HG03521 (cell line): Measurements from ENCODE around the gene OR5D16.
"Not testable (repeated sequence)": the region's sequence is repeated elsewhere in the genome, so short reads cannot be mapped to it uniquely, and the experiment has no call there.

Experiments
- ATAC-seq: cut with Tn5 transposase; IDR thresholded peaks from one replicate; pipeline ENCODE4 v1.9.1; 2021; ENCODE audit warnings: mild to moderate bottlenecking, moderate library complexity; ENCODE audit not compliant: unreplicated experiment

OR5D16 gene

GRCh38 chr11:55838452-55838851 is at the start of gene OR5D16:
Gene OR5D16 (plus strand): TSS chr11:55838752. CDS start chr11:55838752, 0 bp downstream.
- ATAC-seq = no peak

- ATAC-seq = no peak
Measured at GRCh38 chr11:55791606-55792005, 46.9 kb upstream of the OR5D16 start.

DNA sequence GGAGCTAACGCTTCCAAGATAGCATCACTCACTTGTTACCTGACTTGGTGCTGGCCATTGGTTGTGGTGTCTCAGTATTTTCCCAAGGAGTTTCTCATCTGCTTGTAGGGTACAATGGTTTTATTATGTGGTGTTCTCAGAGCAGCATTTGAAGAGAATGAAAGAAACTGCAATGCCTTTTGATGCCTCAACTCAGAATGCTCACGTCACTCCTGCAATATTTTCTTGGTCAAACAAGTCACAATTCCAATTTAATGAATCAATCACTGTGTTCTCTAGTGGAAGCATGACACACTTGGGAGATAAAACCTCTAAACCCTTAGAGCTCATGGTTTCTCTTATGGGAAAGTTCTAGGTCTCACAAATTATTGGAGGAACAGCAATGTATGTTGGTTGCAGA is 45.2 kb upstream of the OR5D16 start:
- no peak for ATAC-seq

DNA sequence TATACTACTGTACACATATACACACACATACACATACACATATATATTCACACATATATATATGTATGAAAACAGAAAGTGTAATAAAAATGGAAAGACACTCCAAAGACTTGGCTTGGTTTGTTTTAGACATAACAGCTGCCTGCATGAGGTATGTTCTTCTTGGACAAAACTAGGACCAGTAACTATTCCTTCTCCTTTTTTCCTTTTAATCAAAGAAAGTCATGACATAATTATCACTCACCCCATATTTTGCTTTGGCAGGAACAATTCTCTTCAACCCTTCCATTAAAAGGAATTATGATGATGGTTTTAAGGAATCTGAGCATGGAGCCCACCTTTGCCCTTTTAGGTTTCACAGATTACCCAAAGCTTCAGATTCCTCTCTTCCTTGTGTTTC is 43.3 kb upstream of the OR5D16 start, which contains the start of gene OR5D14:
OR5D14 (plus strand) TSS at position 301 of the 400 bp plus-strand sequence; CDS start at position 301, 0 bp downstream.
- no peak for ATAC-seq

- no peak for ATAC-seq
Measured at GRCh38 chr11:55806248-55806647, 32.3 kb upstream of the OR5D16 start.

- no peak for ATAC-seq
Measured at GRCh38 chr11:55811067-55811466, 27.5 kb upstream of the OR5D16 start, which contains the start of gene OR5L1. Gene OR5L1 (plus strand): TSS chr11:55811367. CDS start chr11:55811467, 100 bp downstream.

DNA sequence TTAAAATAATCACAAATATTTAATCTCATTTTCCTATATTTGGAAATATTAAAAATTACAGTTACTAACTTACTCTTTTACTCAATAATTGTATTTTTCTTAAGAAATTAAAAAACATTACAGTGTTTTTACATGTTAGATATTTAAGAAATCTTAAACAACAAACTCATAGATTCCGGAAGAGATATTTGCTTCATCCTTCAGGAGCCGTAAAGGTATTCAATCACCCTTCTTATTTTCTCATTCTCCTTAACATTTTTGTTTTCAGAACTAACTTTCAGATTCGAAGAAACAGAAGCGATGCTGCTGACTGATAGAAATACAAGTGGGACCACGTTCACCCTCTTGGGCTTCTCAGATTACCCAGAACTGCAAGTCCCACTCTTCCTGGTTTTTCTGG is 19.2 kb upstream of the OR5D16 start, which contains the start of gene OR5D18:
OR5D18 (plus strand) TSS at position 301 of the 400 bp plus-strand sequence; CDS start at position 301, 0 bp downstream.
- no peak for ATAC-seq

DNA sequence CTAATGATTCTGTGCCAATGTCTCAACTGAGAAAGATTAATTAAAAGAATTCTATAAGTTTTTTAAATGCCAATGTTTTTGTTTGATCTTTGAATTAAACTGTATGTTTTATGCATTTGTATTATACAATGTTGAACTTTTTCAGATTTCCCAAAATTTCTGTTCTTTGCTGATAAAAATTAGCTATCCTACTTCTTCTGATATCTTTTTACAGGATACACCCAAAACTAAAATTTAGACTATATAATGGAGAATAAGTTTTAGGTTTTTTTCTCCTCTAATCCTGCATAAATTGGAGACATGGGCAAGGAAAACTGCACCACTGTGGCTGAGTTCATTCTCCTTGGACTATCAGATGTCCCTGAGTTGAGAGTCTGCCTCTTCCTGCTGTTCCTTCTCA is 11.6 kb upstream of the OR5D16 start, which contains the start of gene OR5L2:
OR5L2 (plus strand) TSS at position 301 of the 400 bp plus-strand sequence; CDS start at position 301, 0 bp downstream.
- ATAC-seq = no peak

- no peak for ATAC-seq
Measured at GRCh38 chr11:55847453-55847852, 8.9 kb downstream of the OR5D16 start.

DNA sequence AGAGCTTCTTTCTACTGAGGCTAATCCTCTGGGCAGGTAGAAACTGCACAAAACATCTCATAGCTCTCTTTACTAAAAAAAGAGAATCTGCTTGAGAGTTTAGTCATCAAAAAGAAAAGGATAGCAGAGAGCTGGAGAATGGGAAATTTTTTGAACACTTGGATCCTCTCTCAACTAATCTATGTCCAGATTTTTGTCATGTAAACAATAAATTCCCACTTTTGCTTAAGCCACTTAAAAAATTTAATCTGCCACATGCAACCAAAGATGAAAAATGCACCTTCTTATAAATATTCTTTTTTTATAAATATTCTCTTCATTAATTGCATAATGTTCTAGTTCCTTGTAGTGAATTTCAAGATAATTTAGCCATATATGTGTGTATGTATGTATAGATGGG is 10.5 kb downstream of the OR5D16 start:
- ATAC-seq = no peak

DNA sequence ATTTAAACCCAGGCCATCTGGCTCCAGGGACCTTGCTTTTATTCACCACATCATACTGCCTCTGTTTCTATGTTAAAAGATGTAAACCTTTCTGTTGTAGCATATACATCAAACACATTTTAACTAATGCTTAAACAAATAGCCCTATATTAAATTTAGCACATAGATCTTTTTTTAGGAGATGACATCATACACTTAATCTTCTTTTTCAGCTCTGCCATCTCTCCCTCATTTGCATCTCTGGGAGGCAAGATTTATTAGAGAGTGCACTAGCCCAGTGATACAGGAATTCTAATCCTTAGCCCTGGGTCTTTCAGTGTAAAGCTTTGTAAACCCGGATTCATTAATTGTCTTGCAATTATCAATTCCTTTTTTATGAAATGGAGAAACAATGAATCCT is 13.6 kb downstream of the OR5D16 start:
- no peak for ATAC-seq

DNA sequence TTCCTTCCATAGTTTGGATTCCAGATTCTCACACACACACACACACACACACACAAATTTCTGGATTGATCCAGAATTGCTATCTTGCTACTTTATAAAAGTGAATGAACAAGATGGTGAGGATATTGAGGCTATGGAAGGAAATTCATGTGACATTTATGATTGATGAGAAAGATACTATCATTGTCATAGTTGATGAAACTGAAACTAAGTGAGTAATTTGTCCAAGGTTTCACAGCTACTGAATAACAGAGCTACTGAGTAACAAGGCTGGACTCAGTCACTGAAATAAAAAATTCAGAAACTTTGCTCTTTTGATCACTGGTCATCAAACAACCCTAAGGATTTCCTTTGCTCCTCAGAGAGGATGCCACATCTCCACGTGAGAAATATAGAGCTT is 16.2 kb downstream of the OR5D16 start:
- no peak for ATAC-seq

DNA sequence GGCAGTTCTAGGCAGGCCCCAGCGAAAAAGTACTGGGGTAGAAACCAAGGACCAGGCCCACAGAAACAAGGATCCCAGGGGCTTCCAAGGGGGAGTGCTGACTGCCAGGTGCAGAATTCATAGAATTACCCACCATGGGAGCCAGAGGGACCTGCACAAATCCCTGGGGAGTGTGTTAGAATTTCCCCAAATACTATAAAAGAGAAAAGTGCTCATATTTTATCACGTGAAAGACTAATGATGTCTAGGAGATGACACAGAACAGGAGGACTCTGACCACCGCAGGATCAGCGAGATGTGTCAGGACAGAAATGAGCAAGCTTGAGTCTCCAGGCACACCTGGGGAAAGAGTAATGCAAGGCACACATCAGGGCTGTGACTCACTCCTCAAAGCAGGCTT is 28.8 kb downstream of the OR5D16 start:
- ATAC-seq = not testable (repeated sequence)

DNA sequence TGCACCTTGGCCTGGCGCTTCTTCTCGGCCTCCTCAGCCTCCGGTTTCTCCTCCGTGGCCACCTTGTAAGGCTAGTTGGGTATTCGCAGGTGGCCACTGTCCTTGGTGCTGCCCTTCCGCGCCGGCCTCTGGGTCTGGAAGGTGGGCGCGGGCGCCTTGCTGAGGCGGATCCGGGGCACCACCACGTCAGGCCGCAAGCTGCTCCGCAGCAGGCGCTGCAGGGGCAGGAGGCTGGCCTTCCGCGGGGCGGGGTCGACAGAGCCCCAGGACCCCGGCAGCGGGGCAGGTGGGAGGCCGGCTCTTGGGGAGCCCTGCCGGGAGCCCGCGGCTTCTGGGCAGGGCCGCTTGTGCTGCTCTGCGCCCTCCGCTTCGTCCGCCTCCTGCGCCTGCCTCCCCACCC is 34.2 kb downstream of the OR5D16 start:
- not testable (repeated sequence) for ATAC-seq

- ATAC-seq = not testable (repeated sequence)
Measured at GRCh38 chr11:55873146-55873545, 34.6 kb downstream of the OR5D16 start.

DNA sequence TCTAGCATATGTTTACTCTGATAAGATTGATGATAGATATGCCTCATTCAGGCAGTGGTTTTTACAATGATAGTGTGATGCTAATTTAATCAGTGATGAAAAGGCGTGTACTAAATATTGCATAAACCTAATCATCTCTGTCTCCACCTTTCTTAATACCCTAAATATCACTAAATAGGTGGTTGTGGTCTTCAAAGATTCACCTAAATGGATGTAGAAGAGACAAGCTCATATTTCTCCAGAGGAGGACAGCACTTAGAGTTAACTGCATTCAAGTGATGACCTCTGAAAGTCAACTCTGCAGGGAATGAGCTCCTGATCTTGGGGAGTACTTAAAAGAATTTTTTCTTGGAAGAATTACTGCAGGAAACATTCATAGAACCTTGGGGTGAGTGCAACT is 44.4 kb downstream of the OR5D16 start, which contains the start of gene TRIM51:
TRIM51 (plus strand) TSS at position 301 of the 400 bp plus-strand sequence. CDS start 2,132 bp downstream, outside the sequence.
- not testable (repeated sequence) for ATAC-seq

GRCh38 chr11:55884995-55885394 is 46.4 kb downstream of the OR5D16 start:
- not testable (repeated sequence) for ATAC-seq

DNA sequence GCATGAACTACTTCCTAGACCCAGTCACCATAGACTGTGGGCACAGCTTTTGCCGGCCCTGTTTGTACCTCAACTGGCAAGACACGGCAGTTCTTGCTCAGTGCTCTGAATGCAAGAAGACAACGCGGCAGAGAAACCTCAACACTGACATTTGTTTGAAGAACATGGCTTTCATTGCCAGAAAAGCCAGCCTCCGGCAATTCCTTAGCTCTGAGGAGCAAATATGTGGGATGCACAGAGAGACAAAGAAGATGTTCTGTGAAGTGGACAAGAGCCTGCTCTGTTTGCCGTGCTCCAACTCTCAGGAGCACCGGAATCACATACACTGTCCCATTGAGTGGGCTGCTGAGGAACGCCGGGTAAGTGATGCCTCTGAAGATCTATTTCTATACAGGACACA is 46.9 kb downstream of the OR5D16 start:
- ATAC-seq = not testable (repeated sequence)
